Sigmoid colon (tissue), 4 donors: ENCODE results near the gene PPP2R5E.

Experiments used
- CTCF ChIP-seq, 4 experiments: fragments of 450-650 bp in 3 of 4; fragments of 200-600 bp in 1 of 4; IDR thresholded peaks; one replicate each; pipeline ENCODE4 v1.5.1; 2016 to 2019; ENCODE audit warnings: antibody characterized with exemption in 4 of 4, mild to moderate bottlenecking in 3 of 4, moderate library complexity in 2 of 4
- POLR2AphosphoS5 ChIP-seq, 4 donors: sonication (generic); formaldehyde crosslinking; IDR thresholded peaks; one replicate each; pipeline ENCODE4 v1.6.1; 2017; ENCODE audit warnings: antibody characterized with exemption in 4 of 4

- TF ChIP-seq CTCF (IDR thresholded peaks at IDR 0.05) (no peak), POLR2AphosphoS5 (IDR thresholded peaks at IDR 0.05) (no peak)
Measured at GRCh38 chr14:63492391-63492790, 50.8 kb downstream of the PPP2R5E start.
